ENCODE data around the gene SYNDIG1L.
A peak's percentile ranks its signal among the peaks of the same experiment; 100 is the strongest.

The SYNDIG1L gene

DNA sequence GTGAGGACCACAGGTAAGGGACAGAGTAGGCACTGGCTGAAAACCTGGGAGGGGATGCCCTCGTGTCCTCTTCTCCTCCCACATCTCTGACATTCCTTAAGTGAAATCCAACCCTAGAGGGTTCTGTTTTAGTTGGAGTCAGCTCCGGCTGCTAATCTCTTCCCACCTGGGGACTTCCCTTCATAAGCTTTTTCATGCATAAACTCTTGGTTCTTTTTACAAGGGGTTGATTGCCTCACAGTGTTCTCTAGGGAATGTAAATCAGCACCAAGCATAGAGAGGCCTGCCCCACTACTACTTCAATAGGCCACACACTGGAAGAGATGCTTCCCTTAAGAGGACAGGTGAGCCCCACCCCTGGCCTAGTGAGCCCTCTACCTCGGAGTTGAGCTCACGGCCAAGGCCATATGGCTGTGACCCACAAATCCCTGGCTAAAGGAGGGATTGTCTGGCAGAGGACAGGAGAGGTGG is 3.2 kb upstream of the SYNDIG1L start:
- DNase-seq (ENCODE audit: low spot score) = no peak

- no peak for DNase-seq (ENCODE audit: low spot score)
Observed at GRCh38 chr14:74427651-74428050, 1.6 kb upstream of the SYNDIG1L start.

DNA sequence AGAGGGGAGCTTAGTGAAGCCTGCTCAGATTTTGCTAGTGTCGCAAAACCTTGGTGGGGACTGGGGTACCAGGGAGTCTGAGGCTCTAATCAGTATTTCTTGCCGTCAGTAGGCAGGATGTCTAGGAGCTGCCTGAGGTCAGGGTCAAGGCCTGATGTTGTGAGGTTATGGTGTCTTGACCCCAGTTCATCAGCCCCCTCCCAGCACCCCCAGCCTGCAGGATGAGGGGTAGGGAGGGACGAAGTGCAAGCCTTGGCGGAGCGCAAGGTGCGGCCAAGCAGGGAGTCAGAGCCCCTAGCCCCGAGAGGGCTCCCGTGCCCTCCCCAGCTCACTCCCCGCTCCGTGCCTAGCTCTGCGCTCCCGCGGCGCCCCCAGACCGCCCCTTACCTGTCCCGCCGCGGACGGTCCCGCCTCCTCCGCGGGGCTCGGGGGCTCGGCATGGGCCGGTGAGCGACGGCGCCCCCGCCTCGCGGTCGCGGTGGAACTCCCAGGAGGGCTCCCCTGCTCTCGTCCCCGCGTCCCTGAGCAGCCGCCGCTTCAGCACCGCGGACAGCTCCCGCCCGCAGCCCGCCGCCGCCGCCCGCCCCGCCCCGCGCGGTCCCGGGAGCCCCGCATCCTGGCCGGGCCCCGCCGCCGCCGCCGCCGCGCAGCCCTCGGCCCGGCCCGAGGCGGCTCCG is 347 bp downstream of the SYNDIG1L start:
- DNase-seq (ENCODE audit: low spot score) = peak; percentile 77

- DNase-seq (ENCODE audit: low spot score) = no peak
Observed at GRCh38 chr14:74424606-74425005, 1.4 kb downstream of the SYNDIG1L start.

GRCh38 chr14:74423246-74423645 is 2.8 kb downstream of the SYNDIG1L start:
- DNase-seq (ENCODE audit: low spot score) = no peak

DNA sequence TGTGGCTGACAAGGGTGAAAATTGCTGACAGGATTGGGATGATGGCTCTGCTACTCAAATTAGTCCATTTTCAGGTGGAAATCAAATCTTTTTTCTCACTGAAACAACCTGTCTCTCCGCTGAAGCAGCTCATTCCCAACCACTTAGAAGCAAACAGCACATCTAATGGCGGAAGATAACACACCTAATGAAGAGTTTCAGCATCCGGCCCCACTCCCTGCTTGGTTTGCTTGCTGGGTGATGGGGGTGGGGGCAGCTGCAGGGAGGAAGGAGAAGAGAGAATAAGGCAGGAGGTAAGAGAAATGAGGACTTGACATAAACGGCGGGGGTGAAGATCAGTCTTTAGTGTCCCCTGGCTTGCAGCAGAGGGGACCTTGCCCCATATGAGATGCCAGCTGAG is 4.0 kb downstream of the SYNDIG1L start:
- no peak for DNase-seq (ENCODE audit: low spot score)

GRCh38 chr14:74419086-74419485 is 6.9 kb downstream of the SYNDIG1L start:
- no peak for DNase-seq (ENCODE audit: low spot score)

DNA sequence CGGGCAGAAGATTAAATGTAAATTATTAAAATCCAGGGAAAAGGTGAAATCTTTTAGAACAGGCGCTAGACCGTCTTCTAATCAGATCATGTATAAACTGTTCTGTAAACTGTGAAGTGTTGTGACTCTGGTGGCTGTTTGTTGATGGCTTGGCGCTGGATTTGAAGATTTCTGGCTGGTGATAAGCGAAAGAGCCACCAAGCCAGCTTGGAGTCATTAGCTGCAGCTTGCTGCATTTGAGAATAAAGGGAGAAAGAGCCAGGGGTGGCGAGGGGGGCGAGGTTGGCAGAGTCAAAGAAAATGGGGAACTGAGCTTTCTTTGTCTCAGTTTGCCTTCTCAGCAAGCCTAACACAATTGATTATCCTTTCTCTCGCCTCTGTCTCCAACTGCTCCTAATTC is 8.0 kb downstream of the SYNDIG1L start:
- DNase-seq (ENCODE audit: low spot score) = no peak

- DNase-seq (ENCODE audit: low spot score) = no peak
Observed at GRCh38 chr14:74417611-74418010, 8.4 kb downstream of the SYNDIG1L start.

DNA sequence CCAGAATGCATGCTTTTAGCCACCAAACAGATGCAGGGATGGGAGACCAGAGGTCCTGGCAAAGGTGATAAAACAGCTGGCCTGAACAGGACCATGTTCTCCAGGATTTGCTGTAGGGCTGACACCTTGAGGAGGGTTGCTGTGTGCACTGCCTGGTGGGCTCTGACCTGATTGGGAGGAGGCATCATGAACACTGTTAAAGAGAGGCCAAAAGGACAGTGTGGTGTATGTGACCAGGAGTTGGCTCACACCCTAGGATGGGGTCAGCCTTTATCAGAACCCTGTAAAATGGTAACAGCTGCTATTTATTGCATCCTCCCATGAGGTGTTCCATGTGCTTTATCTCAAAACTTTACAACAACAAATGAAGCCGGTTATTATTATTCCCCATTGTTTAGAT is 8.8 kb downstream of the SYNDIG1L start:
- DNase-seq (ENCODE audit: low spot score) = no peak

- DNase-seq (ENCODE audit: low spot score) = no peak
Observed at GRCh38 chr14:74415115-74415437, 10.9 kb downstream of the SYNDIG1L start.

DNA sequence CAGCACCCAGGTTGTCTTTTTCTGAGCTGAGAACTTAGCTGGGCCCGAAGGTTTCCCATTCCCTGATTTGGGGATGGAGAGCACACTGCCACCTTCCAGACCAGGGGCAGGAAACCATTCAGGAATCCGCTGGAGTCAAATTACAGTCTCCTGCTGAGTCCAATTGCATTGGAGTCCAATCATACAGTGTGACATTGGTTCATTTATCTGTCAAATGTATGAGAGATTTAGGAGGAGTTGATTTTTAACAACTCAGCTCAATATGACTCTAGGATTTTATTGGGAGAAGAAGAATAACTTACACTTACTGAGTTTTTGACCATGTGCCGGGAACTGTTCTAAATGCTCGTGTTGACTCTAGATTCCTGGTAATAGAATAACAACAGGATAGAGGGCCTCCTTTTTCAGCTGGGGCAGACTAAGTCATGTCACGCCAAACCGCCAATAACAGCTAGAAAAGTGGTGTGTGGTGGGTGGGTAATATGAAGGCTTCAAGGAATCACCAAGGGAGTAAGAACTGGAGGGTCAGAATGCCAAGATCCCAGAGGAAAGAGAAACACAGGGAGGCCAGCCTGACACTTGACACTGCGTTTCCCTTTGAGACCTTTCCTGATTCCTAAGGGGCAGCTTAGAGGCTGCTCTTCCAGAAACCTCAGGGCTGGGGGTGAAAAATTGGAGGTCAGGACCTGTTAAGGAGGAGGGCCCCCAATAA is 11.5 kb downstream of the SYNDIG1L start:
- DNase-seq (ENCODE audit: low spot score) = no peak

DNA sequence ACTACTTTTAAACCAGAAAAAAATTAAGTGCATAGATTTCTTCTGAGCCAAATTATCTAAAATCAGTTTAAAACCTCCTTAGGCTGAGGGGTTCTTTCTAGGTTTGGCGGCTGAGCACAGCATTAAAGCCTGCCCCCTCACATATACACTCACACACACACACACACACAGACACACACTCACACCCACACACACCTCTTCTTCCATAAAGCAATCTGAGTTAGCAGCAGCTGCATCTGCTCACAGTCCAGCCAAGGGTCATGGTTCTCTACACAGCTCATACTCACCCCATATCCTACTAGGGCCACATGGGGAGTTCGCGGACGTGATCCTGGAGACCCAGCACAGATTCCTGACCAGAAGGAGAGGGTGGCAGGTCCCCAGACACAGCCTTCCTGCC is 12.4 kb downstream of the SYNDIG1L start:
- no peak for DNase-seq (ENCODE audit: low spot score)

DNA sequence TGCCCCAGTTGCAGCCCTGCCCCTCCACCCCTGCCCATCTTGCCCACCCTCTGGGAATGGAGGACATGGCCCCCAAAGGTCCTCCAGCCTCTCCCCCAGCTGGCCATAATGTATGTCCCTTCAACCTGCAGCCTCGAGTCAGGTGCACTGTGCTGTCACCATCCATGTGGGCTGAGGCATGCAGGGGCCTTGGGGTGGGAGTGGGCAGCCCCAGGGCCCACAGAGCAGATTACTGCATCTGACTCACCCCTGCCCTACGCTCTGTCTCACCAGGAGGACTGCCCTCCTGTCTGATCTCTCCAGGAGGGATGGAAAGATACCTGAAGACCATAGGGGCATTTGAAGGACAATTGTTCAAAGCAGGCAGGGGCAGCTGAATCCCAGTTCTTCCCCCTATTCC is 13.3 kb downstream of the SYNDIG1L start:
- no peak for DNase-seq (ENCODE audit: low spot score)

GRCh38 chr14:74411671-74412070 is 14.3 kb downstream of the SYNDIG1L start:
- DNase-seq (ENCODE audit: low spot score) = no peak

DNA sequence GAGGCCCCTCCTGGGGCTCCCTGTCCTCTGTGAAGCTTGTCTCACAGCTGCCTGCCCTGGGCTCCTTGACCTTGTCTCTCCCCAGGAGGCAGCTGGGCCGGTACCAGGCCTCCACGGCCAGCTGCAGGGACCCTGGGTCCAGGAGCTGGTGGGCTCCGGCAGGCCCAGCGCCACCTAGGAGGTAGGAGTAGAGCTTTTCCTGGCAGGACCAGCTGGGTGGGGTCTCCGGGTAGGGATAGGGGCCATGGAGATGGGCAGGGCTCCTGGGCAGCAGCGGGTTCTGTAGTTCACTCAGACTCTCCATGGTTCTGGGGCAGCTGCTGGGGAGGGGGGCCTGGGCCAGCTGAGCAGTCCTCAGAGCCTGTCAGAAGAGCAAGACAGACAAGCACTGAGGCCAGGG is 16.6 kb downstream of the SYNDIG1L start:
- DNase-seq (ENCODE audit: low spot score) = no peak

GRCh38 chr14:74408870-74409269 is 17.1 kb downstream of the SYNDIG1L start:
- DNase-seq (ENCODE audit: low spot score) = no peak

- DNase-seq (ENCODE audit: low spot score) = no peak
Observed at GRCh38 chr14:74407801-74408154, 18.2 kb downstream of the SYNDIG1L start.

DNA sequence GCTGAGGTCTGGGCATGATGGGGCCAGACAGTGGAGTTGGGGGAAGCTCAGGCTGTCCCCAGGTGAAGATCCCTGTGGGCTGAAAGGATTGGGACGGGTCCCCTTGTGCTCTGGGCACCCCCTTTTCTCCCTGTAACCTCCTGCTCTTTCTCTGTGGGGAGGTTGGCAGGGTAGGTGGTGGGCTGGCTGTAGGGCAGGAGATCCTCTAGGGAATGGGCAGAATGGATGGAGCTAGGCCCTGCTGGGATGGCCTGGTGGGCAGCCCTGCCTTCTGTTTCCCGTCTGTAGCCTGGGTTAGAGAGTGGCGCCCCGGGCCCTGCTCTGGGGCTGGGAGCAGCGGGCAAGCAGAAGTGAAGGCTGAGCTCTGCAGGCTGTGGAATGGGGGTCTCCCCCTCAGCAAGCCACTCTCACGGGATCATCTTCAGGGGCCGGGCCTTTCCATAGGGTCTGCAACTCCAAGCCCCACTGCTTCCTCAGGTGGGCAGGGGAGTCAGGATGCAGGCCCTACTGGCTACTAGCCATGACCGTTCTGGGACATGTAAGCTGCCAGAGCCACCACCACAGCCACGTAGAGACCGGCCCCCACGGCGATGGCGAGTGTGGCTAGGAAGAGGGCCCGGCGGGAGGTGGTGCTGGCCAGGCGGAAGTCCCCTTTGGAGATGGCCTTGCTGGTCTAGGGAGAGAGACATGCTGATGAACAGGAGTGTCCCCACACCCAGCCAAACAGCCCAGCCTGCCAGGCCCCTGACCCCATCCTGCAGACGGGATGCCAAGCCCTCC is 18.8 kb downstream of the SYNDIG1L start:
- DNase-seq (ENCODE audit: low spot score) = no peak

- no peak for DNase-seq (ENCODE audit: low spot score)
Observed at GRCh38 chr14:74405663-74406062, 20.3 kb downstream of the SYNDIG1L start.

DNA sequence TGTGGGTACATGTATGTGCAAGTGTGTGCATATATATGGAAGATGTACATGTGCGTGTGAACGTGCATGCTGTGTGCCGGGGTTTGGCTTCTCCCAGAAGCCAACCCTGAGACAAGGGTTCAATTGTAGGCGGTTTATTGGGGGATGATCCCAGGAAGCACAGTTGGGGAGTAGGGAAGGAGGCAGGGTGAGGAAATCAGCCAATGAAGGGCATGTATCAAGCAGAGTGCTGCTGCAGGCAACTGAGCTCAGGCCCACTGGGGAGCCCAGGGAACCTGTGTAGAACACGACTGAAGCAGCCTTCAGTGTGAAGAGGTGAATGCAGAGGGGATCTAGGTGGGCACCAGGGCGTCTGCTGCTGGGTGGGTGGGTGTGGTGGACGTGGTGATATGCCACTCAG is 21.6 kb downstream of the SYNDIG1L start:
- no peak for DNase-seq (ENCODE audit: low spot score)

DNA sequence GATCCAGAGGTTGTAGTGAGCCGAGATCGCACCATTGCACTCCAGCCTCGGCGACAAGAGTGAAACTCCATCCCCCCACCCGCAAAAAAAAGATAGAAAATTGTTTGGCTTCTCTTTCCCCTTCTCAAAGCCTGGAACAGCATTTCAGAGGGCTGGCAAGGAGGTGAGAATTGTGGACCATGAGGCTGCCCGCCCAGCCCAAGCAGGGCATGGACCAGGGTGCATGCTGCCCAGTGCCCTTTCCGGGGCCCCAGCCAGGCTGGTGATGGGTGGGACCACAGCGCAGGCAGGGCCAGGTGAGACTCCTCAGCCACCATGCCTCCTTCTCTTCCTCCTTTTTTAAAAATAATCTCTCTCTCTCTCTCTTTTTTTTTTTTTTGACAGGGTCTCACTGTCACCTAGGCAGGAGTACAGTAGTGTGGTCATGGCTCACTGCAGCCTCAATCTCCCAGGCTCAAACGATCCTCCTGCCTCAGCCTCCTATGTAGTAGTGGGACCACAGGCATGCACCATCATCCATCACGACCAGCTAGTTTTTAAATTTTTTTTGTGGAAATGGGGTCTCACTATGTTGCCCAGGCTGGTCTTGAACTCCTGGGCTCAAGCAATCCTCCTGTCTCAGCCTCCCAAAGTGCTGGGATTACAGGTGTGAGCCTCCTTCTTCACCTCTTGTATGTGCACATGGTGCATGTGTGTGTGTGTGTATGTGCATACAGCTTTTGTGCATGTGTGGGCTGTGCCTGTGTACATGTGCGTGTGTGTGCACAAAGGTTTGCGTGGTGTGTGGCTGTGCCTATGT is 22.2 kb downstream of the SYNDIG1L start:
- DNase-seq (ENCODE audit: low spot score) = no peak
